HK-2 (cell line): ENCODE data around the gene COPS9.

Experiments used
- DNase-seq: peaks from one replicate; pipeline ENCODE4 v3.0.0-alpha.2; 2018; ENCODE audit not compliant: unreplicated experiment

Gene COPS9

GRCh38 chr2:240147911-240148587, 11.9 kb upstream of the COPS9 start:
- no peak for DNase-seq

- no peak for DNase-seq
These were observed 11.3 kb upstream of the COPS9 start for GRCh38 chr2:240147382-240147781.

DNA sequence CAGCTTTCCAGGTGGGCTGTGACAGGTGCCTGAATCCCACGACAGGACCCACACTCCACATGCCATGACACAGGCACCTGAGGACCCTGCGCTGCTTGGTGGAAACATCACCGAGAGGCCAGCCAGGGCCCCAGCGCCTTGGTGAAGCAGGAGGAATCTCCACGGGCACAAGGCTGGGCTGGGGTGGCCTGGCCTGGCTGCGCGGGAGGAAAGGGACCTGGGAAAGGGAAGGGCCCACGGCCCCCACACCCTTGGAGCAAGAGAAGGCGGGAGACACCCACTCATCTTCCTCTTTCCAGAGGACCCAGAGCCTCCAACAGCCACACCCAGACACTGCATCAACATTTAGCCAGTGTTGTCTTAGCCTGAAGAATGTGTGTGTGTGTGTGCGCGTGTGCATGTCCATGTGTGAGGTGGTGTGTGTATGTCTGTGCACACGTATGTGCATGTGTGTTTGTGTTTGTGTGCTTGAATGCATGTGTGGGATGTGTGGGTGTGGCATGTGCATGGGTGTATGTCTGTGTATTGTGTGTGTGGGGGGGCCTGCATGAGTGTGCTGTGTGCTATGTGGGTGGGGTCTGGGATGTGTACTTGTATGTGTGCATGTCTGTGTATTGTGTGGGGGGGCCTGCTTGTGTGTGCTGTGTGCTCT, 10.6 kb upstream of the COPS9 start:
- DNase-seq = no peak

GRCh38 chr2:240146141-240146561, 10.0 kb upstream of the COPS9 start:
- DNase-seq = no peak

DNA sequence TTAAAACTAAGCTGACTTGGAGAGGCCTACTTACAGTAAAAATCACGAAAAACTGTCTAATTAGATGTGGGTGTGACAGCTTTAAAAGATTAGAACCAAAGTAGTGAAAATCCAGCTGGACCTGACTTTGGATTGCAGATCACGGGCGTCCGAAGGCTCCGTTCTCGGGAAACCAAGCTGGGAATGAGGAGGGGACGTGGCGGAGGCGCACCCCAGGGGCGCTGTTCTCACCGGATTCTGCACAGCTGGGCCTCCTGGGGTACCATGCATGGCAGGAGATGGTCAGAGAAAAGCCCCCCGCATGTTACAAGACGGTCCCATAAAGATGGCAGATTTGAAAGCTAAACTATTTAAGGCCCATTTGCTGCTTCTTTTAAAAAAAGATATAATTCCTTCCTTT, 9.4 kb upstream of the COPS9 start:
- no peak for DNase-seq

DNA sequence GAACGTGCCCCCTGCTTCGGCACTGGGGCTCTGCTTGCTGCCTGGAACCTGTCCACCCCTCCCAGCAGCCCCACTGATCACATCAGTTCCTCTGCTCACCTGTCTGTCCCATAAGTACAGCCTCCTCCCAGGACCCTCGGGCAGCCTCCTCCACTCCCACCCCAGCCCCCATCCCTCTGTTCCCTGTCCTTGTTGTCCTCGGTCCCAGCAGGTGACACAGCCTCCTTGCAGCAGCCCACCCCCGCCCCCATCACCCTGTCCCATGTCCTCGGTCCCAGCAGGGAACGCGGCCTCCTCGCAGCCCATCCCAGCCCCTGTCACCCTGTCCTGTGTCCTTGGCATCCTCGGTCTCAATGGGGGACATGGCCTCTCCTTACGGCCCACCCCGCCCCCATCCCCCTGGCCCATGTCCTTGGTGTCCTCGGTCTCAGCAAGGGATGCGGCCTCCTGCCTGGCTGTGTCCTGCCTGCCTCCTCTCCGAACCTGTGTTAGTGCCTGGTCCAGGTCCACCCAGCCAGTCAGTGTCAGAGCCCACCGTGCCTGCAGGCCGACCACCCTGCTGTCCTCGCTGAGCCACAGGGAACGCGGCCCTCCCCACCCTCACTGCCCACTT, 8.7 kb upstream of the COPS9 start:
- DNase-seq = no peak

DNA sequence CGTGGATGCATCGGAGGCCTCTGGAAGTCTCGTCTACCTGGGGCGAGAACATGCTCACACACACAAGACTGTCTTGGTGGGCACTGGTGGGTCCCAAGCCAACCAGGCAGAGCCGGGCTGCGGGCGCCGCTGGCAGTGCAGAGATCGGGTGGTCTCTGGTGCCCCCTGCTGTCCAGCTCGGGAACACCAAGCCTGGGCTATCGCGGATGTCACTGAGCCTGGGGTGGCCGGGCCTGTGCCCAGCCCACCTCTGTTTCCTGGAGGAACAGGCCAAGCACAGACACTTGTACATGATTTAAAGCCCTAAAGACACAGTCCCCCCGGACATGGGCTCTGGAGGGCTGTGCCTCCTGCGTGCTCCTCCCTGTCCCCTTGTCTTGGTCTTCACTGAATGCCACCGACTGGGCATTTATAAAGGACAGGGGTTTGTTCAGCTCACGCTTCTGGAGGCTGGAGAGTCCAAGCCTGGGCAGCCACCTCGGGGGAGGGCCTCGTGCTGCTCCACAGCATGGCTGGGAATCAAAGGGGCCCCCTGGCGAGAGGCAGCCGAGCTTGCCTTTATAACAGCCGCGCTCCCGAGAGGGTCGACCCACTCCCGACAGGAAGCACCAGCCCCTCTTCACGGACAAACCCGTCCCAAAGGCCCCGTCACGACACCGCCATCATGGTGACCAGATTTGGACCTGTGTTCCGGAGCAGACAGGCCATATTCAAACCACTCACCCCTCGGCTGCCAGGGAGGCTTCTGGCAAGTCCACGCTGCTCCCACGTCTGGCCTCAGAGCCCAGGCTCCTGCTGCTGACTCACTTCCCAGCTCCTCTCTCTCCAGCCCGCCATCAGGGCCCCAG, 7.9 kb upstream of the COPS9 start:
- peak; percentile 87 for DNase-seq

DNA sequence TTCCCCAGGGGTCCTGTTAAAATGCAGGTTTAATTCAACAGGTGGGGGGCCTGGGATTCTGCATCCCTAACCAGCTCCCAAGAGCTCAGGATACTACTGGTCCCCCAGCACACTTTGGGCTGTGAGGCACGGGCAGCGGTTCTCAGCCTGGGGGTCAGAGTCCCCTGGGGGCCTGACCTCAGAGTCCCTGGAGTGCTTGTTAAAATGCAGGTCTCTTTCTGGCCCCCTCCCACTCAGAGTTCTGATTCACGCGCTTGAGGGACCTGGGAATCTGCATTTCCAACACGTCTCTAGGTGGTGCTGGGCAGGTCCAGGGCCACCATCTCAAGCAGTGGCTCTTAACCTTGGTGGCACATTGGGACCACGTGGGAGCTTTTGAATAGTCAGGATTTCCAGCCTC, 7.2 kb upstream of the COPS9 start:
- DNase-seq = no peak

DNA sequence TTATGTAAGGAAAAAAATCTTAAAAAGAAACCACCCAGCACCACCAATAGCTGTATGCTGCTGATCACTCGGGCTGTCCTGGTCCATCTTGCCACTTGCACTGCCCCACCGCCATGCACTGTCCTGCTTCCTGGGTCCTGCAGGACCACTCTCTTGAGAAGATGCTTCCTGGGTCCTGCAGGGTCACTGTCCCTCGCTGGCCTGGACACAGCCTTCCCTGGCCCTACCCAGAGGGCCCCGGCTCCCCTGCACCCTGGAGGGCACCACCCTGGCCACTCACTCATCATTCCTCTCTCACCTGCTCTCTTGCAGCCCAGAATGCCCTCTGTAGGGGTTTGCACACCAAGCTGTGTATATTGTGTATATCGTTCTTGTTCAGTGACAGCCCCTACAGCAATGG, 6.8 kb upstream of the COPS9 start:
- DNase-seq = no peak

- DNase-seq = no peak
These were observed 6.2 kb upstream of the COPS9 start for GRCh38 chr2:240142256-240142775.

DNA sequence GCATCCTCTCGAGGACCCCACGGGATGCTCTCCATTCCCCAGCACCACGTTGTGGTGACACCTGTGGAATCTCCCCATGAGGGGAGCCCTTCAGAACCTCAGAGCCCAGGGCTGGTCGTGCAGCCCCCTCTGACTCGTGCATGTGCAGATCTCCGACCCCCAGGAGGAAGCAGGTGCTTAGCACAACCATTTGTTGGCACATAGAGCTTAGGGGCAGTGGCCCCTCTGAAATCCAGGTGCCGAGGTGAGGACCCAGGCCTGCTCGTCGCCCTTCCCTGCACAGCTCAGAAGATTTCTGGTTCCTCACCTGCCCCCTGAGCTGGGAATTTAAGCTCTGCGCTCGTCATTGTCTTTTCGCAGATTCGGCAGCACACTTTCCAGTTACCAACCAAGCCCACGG, 5.6 kb upstream of the COPS9 start:
- no peak for DNase-seq

DNA sequence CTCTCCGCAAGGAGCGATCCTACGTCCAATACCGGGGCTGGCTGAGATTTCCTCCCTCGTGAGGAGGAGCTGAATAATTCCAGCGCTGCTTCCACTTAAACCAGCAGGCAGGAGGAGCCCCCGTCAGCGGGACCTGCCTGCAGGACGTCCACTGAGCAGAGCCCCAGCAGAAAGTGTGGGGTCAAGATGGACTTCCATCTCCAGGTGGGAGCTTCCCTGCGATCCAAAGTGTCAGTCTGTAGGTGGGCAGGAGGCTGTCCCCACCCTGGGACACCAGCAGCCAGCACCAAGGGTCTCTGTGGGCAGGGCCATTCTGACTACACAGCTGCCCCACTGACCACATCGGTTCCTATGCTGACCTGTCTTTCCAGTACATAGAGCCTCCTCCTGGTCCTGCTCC, 4.8 kb upstream of the COPS9 start:
- DNase-seq = no peak

- peak; percentile 32 for DNase-seq
These were observed 4.4 kb upstream of the COPS9 start, which contains the start of gene OTOS for GRCh38 chr2:240140511-240140910. Gene OTOS (minus strand): TSS chr2:240140658. CDS start chr2:240140326, 332 bp downstream.

DNA sequence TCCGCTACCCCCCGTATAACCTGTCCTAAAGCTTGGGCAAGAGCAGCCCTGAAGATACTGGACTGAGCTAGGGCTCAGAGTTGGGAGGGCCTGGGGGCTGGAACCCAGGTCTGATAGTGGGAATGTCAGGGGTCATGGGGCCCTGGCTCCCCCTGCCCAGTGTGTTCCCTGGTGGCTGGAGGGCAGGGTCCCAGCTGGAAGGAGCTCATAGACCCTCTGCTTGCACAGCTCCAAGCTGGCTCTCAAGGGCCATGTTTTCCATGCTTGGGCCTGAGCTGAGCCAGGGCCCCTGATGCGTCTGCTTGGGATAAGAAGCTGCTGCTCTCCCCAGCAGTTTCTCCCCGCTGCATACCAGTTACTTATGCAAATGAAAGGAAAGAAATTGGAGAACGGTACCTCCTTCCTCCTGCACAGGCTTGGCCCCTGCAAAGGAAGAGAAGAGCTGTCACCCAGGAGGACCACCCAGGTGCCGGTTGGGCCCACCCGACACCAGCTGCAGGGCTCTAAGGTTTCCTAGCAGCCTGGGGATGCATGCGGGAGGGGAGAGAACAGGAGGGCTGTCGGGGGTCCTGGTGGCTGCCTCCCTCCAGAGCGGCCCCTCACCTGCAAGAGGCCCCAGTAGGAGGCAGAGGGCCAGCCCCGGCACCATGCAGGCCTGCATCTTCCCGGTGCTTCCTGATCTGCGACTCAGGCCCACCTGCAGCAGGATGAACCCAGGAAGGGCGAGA, 3.7 kb upstream of the COPS9 start:
- no peak for DNase-seq

- DNase-seq = no peak
These were observed 2.9 kb upstream of the COPS9 start for GRCh38 chr2:240139011-240139441.

- no peak for DNase-seq
These were observed 2.3 kb upstream of the COPS9 start for GRCh38 chr2:240138254-240138984.

DNA sequence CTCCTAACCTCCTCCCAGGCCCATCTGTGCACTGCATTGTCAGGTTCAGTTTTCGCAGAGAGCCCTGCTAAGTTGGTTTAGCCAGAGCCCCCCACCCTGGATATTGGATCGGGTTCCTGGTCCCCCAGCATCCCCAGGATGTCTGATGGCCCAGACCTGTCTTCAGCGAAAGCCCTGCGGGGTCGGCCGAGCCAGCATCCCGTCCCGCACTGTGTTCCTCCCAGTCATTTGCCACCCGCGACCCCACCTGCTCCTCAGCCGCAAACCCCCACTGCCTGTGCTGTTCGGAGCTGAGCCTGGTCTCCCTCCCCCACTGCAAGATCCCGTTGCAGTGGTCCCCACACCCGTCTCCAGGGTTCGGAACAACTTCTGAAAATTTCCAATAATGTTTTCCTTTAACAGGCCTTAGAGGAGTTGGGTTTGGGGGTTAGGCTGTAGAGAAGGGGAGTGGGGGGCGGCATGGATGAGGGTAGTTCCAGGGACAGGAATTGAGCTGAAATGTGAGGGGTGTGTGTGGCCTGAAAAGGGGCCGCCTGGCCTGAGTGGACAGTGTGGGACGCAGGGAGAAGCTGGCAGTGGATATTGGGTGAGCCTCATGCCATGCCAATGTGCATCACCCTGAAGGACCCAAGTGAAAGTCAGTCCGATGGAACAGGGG, 1.6 kb upstream of the COPS9 start:
- no peak for DNase-seq

DNA sequence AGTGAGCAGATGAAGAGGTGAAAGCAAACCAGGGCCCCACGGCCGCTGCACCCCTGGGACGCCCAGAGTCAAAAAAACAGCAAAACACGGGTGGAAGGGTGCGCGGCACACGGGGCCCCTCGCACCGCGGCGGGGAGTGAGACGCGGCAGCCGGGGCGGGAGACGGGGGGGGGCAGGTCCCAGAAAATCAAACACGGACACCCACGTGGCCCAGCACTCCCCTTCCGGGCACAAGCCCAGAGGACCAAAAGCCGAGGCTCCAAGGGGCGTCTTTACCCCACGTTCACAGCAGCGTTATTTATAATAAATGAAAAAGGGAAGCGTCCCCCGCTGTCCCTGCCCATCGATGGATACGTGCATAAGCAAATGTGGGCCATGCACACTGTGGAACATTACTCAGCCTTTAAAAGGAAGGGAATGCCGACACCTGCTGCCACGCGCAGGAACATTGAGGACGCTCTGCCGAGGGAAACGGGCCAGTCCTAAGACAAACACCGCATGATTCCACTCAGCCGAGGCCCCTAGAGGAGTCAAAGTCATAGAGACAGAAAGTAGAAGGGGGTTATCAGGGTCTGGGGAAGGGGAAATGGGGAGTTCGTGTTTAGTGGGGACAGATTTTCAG, 677 bp upstream of the COPS9 start:
- DNase-seq = no peak

DNA sequence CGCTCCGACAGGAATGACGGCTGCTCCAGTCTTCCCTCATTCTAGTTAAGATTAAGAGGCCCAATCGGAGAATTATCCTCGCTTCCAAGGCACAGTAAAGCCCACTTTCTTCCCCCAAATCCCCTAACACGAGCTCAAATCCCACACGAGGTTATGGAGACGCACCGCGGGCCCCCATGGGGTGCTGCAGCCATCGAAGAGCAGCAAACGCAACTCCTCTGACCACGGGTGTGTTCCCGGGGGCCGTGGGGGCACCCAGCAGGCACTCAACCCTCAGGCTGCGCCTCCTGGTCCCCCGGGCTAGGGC, 446 bp downstream of the COPS9 start:
- no peak for DNase-seq
